Measurements from ENCODE around the gene PSMD11. TPM values are rescaled to one million over a fixed set of nuclear protein-coding genes. Genes with fewer than 3 reads are reported as not detected.

The PSMD11 gene
- polyA plus RNA-seq, 2 of the 4 experiments (the other 2 are of a cell fraction), result 195 to 228 TPM

DNA sequence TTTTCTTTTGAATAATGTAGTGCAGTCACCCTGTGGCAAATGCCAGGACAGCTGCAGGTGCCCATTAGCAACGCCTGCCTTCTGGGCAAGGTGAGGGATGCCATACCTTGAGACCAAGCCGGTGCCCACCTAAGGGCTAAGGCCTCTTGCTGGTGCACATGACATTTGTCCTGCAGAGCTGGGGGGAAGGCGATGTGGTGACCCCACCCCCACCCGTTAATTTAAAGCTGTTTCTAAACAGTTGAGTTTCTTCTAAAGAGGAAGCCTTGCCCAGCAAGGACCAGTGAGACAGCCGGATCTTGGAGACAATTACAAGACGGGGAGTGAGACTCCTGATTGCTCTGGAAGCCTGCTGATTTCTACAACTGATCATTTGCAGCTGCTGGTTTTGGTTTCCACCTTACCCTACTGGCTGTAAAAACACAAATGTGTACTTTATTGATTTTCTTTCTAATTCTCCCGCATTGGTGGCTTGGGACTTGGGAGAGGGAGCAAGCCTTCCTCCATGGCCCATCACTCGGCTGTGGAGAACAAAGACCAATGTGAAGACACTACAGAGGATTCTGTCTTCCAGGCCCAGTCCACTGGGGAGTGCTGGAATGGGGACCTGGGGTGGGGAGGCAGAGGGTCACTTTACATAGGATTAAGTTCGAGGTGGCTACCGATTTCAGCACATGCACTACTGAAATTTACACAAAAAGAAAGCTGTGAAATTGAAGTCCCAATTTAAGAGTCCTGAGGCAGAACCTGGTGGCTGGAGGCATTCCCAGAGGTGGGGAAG is 45.2 kb downstream of the PSMD11 start:
- DNase-seq (ENCODE audit: low read depth in 1 of 2, low spot score in 1 of 2), result no peak
- no peak for ATAC-seq
- no peaks in the 10 kb centered on the region for H3K9me3 ChIP-seq
- POLR2A ChIA-PET, result interaction anchor here (0.5 kb wide), 1 partner anchor 33 kb away, joined by 5 read pairs; no protein-coding TSS in a partner anchor
- H3K4me2 ChIP-seq, result no peak overlapping the region
- WGBS (ENCODE audit: missing lambda C conversion rate), result 92% methylated on average over 10 of the region's 10 CpGs
- no peak overlapping the region for H3K4me3 ChIP-seq
- CTCF ChIA-PET, result interaction anchor here (0.6 to 23.7 kb wide), 5 partner anchors 11 to 265 kb away, joined by 3 to 298 read pairs (median 5); no protein-coding TSS in a partner anchor
- TF ChIP-seq MAFK (IDR thresholded peaks at IDR 0.05; ENCODE audit: partially characterized antibody), result no peak
- TF ChIP-seq KDM5A (IDR thresholded peaks at IDR 0.05), result no peak
- no peak for TF ChIP-seq ZFP36 (IDR thresholded peaks at IDR 0.05; ENCODE audit: borderline replicate concordance, partially characterized antibody)
- no peak for TF ChIP-seq EHMT2 (IDR thresholded peaks at IDR 0.05; ENCODE audit: low read depth)
- TF ChIP-seq KDM1A (IDR thresholded peaks at IDR 0.05; ENCODE audit: low read depth), result no peak
- TF ChIP-seq, protein P1, sequence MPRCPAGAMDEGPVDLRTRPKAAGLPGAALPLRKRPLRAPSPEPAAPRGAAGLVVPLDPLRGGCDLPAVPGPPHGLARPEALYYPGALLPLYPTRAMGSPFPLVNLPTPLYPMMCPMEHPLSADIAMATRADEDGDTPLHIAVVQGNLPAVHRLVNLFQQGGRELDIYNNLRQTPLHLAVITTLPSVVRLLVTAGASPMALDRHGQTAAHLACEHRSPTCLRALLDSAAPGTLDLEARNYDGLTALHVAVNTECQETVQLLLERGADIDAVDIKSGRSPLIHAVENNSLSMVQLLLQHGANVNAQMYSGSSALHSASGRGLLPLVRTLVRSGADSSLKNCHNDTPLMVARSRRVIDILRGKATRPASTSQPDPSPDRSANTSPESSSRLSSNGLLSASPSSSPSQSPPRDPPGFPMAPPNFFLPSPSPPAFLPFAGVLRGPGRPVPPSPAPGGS (IDR thresholded peaks at IDR 0.05), result no peak
- TF ChIP-seq RAD21 (conservative IDR thresholded peaks at IDR 0.05 in 1 of 2, IDR thresholded peaks at IDR 0.05 in 1 of 2), result no peak
- no peak for TF ChIP-seq MAZ (IDR thresholded peaks at IDR 0.05; ENCODE audit: borderline replicate concordance, low read depth, low read length)
- TF ChIP-seq RCOR1 (IDR thresholded peaks at IDR 0.05; ENCODE audit: low read depth, low read length), result no peak
- TF ChIP-seq NR3C1 (IDR thresholded peaks at IDR 0.05), result no peak
- TF ChIP-seq HOXB13 (CRISPR knock-in tag; IDR thresholded peaks at IDR 0.05; ENCODE audit: low read depth), result no peak
- TF ChIP-seq POLR2AphosphoS2 (conservative IDR thresholded peaks at IDR 0.05; ENCODE audit: low read length), result no peak
- no peak for TF ChIP-seq SREBF2 (IDR thresholded peaks at IDR 0.05)
- H3K4me1 ChIP-seq, result peaks cover 6% of the 10 kb centered on the region; the same call in 1 of the 3 replicates
- H3K27ac ChIP-seq, result no peak overlapping the region
- FAIRE-seq, result no peak

DNA sequence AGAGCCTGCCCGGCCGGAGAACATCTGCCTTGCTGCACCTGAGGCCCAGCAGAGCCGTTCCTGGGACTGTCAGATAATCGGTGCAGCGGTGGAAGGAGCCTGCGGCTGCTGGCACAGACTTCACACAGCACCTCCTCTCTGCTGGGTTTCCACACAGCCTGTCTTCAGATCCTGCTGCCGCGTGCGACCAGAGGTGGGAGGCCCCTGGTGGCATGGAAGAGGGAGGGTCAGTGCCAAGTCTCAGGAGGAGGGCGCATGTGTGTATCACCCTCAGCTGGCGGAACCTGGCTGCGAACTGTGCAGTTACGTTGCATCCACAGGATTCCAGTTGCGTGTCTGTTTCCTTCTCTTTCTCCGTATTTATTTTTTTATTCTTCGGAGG is 45.8 kb downstream of the PSMD11 start:
- POLR2A ChIA-PET, result no interaction called here
- DNase-seq (ENCODE audit: low read depth in 1 of 2, low spot score in 1 of 2), result no peak
- Histone ChIP-seq H3K4me1 (peaks cover 6% of the 10 kb centered on the region; the same call in 1 of the 3 replicates), H3K9me3 (no peaks in the 10 kb centered on the region), H3K27ac (no peak overlapping the region), H3K4me3 (no peak overlapping the region), H3K4me2 (no peak overlapping the region)
- no peak for FAIRE-seq
- no peak for ATAC-seq
- CTCF ChIA-PET, result interaction anchor here (1.4 to 23.7 kb wide), 2 partner anchors 26 to 46 kb away, joined by 4 to 298 read pairs; partner anchors contain the start of gene PSMD11
- no peak for TF ChIP-seq GATA3 (IDR thresholded peaks at IDR 0.05; ENCODE audit: borderline replicate concordance)
- TF ChIP-seq, protein P2, sequence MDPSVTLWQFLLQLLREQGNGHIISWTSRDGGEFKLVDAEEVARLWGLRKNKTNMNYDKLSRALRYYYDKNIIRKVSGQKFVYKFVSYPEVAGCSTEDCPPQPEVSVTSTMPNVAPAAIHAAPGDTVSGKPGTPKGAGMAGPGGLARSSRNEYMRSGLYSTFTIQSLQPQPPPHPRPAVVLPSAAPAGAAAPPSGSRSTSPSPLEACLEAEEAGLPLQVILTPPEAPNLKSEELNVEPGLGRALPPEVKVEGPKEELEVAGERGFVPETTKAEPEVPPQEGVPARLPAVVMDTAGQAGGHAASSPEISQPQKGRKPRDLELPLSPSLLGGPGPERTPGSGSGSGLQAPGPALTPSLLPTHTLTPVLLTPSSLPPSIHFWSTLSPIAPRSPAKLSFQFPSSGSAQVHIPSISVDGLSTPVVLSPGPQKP (IDR thresholded peaks at IDR 0.05; ENCODE audit: low read depth, low read length), result no peak
- TF ChIP-seq EHMT2 (IDR thresholded peaks at IDR 0.05; ENCODE audit: low read depth), result no peak
- no peak for TF ChIP-seq ZC3H11A (IDR thresholded peaks at IDR 0.05)
- no peak for TF ChIP-seq NFE2L2 (conservative IDR thresholded peaks at IDR 0.05; ENCODE audit: low read length)
- no peak for TF ChIP-seq ZNF302 (CRISPR knock-in tag; IDR thresholded peaks at IDR 0.05)
- no peak for TF ChIP-seq HEYL (CRISPR knock-in tag; IDR thresholded peaks at IDR 0.05)
- 90% methylated on average over 16 of the region's 16 CpGs for WGBS (ENCODE audit: missing lambda C conversion rate)

All from A549 (cell line).